OCI-LY3 (cell line): ENCODE data around the gene TRPV4.

Experiments
- EZH2phosphoT487 ChIP-seq: fragments of 200-600 bp; shearing (Covaris generic); IDR thresholded peaks from 2 replicates; pipeline ENCODE4 v1.6.1; 2018; ENCODE audit warnings: antibody characterized with exemption, mixed run types, low read depth
- TF ChIP-seq, protein P1 (sequence below): fragments of 200-600, 300-600 bp; sonication (generic); IDR thresholded peaks from 2 replicates; pipeline ENCODE4 v1.5.1; 2014; ENCODE audit warnings: antibody characterized with exemption, low read length, low read depth

DNA sequence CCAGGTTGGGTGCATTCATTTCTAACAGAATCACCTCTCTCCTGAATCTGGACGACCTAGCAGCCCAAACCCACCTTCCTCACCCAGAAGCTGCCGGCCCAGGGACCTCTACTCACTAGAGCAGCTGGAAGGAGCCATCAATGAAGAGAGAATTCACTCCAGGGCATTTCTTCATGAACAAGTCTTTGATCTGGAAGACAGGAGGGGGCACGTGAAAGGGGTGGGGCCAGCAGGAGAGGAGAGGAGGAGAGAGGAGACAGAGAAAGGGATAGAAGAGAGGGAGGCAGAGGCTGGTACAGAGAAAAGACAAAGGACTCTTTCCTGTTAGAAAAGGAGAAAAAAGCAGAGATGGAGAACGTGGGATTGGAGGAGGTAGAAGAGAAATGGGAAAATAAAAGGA is 39.8 kb downstream of the TRPV4 start:
- TF ChIP-seq, protein P1, sequence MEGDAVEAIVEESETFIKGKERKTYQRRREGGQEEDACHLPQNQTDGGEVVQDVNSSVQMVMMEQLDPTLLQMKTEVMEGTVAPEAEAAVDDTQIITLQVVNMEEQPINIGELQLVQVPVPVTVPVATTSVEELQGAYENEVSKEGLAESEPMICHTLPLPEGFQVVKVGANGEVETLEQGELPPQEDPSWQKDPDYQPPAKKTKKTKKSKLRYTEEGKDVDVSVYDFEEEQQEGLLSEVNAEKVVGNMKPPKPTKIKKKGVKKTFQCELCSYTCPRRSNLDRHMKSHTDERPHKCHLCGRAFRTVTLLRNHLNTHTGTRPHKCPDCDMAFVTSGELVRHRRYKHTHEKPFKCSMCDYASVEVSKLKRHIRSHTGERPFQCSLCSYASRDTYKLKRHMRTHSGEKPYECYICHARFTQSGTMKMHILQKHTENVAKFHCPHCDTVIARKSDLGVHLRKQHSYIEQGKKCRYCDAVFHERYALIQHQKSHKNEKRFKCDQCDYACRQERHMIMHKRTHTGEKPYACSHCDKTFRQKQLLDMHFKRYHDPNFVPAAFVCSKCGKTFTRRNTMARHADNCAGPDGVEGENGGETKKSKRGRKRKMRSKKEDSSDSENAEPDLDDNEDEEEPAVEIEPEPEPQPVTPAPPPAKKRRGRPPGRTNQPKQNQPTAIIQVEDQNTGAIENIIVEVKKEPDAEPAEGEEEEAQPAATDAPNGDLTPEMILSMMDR = no peak
- no peak for TF ChIP-seq EZH2phosphoT487
